Measurements from ENCODE around the gene LTBP3. TPM values are rescaled to one million over a fixed set of nuclear protein-coding genes. Genes with fewer than 3 reads are reported as not detected.

The LTBP3 gene
- total RNA-seq, 1 experiment from 2014 or later, result 166 TPM

DNA sequence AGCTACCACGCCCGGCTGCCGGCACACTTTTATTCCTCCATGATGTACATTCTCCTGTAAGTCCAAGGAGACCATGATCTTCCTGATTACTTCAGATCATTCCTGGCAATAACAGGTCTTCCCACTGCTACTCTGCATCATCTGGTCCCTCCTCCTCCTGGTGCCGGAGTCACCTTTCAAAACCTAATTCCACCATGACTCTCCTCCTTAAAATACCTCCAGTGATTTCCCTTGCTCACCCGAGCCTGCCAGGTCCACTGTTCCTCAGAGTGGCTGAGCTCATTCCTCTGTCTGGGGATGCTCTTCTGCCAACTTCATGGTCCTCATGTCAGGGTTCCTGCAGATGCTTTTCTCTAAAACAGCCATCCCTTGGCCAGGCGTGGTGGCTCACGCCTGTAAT lies 3.9 kb upstream of the LTBP3 start:
- Mint-ChIP-seq H3K9me3 (ENCODE audit: low read depth, unreplicated experiment) (no peaks in the 10 kb centered on the region), H3K4me3 (ENCODE audit: low read depth, unreplicated experiment) (no peak overlapping the region), H3K36me3 (ENCODE audit: insufficient read depth, unreplicated experiment) (peaks cover 28% of the 10 kb centered on the region), H3K27me3 (ENCODE audit: unreplicated experiment) (no peaks in the 10 kb centered on the region), H3K27ac (ENCODE audit: unreplicated experiment) (peak overlapping the region; percentile 45), H3K4me1 (ENCODE audit: low read depth, unreplicated experiment) (peaks cover 44% of the 10 kb centered on the region)
- TF ChIP-seq, protein P1, sequence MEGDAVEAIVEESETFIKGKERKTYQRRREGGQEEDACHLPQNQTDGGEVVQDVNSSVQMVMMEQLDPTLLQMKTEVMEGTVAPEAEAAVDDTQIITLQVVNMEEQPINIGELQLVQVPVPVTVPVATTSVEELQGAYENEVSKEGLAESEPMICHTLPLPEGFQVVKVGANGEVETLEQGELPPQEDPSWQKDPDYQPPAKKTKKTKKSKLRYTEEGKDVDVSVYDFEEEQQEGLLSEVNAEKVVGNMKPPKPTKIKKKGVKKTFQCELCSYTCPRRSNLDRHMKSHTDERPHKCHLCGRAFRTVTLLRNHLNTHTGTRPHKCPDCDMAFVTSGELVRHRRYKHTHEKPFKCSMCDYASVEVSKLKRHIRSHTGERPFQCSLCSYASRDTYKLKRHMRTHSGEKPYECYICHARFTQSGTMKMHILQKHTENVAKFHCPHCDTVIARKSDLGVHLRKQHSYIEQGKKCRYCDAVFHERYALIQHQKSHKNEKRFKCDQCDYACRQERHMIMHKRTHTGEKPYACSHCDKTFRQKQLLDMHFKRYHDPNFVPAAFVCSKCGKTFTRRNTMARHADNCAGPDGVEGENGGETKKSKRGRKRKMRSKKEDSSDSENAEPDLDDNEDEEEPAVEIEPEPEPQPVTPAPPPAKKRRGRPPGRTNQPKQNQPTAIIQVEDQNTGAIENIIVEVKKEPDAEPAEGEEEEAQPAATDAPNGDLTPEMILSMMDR (IDR thresholded peaks at IDR 0.05; ENCODE audit: unreplicated experiment), result no peak
- intact Hi-C loops (cut with micrococcal nuclease; ENCODE audit: unreplicated experiment), result no loop called here
- DNase-seq, result no peak
- CTCF ChIA-PET, result no interaction called here
- no TSS peak for BruUV-seq (replicated peaks)

DNA sequence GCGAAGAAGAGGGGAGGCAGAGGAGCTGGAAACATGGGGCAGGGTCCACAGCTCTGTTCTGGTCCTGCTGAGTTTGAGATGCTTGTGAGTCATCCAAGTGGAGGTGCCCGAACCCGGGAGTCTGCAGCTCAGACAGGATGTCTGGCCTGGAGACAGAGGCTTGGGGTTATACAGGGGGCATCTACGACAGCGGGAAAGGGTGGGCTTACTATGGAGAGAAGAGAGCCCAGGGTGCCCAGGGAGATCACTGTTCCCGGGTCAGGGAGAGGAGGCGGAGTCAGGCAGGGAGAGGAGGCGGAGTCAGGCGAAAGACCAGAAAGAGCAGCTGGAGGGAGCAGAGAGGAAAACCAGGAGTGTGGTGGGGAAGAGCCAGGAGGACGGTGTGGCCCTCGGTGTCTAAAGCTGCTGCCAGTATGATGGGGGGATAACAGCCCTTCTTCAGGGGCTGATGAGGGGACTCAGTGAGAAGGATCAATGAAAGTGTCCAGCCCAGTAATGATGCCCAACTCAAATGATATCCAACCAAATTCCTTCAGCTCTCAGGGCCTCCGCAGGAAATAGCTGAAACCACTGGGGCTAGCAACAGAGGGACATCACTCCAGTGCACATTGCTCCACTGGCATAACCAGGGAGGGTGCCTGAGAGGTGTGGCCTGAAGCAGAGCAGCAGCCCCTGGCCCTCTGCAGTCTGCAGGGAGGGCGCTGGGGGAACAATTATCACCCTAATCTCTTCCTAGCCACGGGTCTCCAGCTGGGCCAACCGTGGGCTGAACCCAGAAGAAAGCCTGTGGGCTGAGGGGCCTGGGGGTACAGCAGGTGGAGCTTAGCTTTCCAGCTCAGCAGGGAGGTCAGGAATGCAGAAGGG lies 2.6 kb upstream of the LTBP3 start:
- H3K9me3 Mint-ChIP-seq (ENCODE audit: low read depth, unreplicated experiment), result no peaks in the 10 kb centered on the region
- no peak for DNase-seq
- peaks cover 40% of the 10 kb centered on the region for H3K36me3 Mint-ChIP-seq (ENCODE audit: insufficient read depth, unreplicated experiment)
- CTCF ChIA-PET, result interaction anchor here (1.1 to 3.3 kb wide), 4 partner anchors 9 to 20 kb away, joined by 3 to 21 read pairs (median 6); partner anchors contain the start of genes EHBP1L1, FAM89B and ZNRD2
- TF ChIP-seq, protein P1 (IDR thresholded peaks at IDR 0.05; ENCODE audit: unreplicated experiment), result no peak
- no TSS peak for BruUV-seq (replicated peaks)
- H3K4me3 Mint-ChIP-seq (ENCODE audit: low read depth, unreplicated experiment), result peak overlapping the region; percentile 46
- H3K27ac Mint-ChIP-seq (ENCODE audit: unreplicated experiment), result peak overlapping the region; percentile 75
- intact Hi-C loops (cut with micrococcal nuclease; ENCODE audit: unreplicated experiment), result no loop called here
- H3K27me3 Mint-ChIP-seq (ENCODE audit: unreplicated experiment), result no peaks in the 10 kb centered on the region
- H3K4me1 Mint-ChIP-seq (ENCODE audit: low read depth, unreplicated experiment), result peaks cover 57% of the 10 kb centered on the region

GRCh38 chr11:65559951-65560537 lies 1.9 kb upstream of the LTBP3 start:
- no peaks in the 10 kb centered on the region for H3K27me3 Mint-ChIP-seq (ENCODE audit: unreplicated experiment)
- CTCF ChIA-PET, result interaction anchor here (0.7 to 3.3 kb wide), 5 partner anchors 10 to 35 kb away, joined by 3 to 21 read pairs (median 4); partner anchors contain the start of genes EHBP1L1, FAM89B, SCYL1 and ZNRD2
- H3K4me3 Mint-ChIP-seq (ENCODE audit: low read depth, unreplicated experiment), result peak overlapping the region; percentile 46
- no peaks in the 10 kb centered on the region for H3K9me3 Mint-ChIP-seq (ENCODE audit: low read depth, unreplicated experiment)
- no TSS peak for BruUV-seq (replicated peaks)
- peak overlapping the region; percentile 75 for H3K27ac Mint-ChIP-seq (ENCODE audit: unreplicated experiment)
- peak; percentile 63 for DNase-seq
- intact Hi-C loops (cut with micrococcal nuclease; ENCODE audit: unreplicated experiment), result no loop called here
- peaks cover 64% of the 10 kb centered on the region for H3K4me1 Mint-ChIP-seq (ENCODE audit: low read depth, unreplicated experiment)
- H3K36me3 Mint-ChIP-seq (ENCODE audit: insufficient read depth, unreplicated experiment), result peaks cover 48% of the 10 kb centered on the region
- TF ChIP-seq, protein P1 (IDR thresholded peaks at IDR 0.05; ENCODE audit: unreplicated experiment), result no peak

GRCh38 chr11:65559535-65559934 lies 1.4 kb upstream of the LTBP3 start:
- Mint-ChIP-seq H3K36me3 (ENCODE audit: insufficient read depth, unreplicated experiment) (peaks cover 53% of the 10 kb centered on the region), H3K27me3 (ENCODE audit: unreplicated experiment) (no peaks in the 10 kb centered on the region), H3K27ac (ENCODE audit: unreplicated experiment) (peak overlapping the region; percentile 75), H3K9me3 (ENCODE audit: low read depth, unreplicated experiment) (no peaks in the 10 kb centered on the region), H3K4me1 (ENCODE audit: low read depth, unreplicated experiment) (peaks cover 69% of the 10 kb centered on the region), H3K4me3 (ENCODE audit: low read depth, unreplicated experiment) (peak overlapping the region; percentile 46)
- TF ChIP-seq, protein P1 (IDR thresholded peaks at IDR 0.05; ENCODE audit: unreplicated experiment), result no peak
- CTCF ChIA-PET, result interaction anchor here (0.7 to 3.3 kb wide), 4 partner anchors 11 to 34 kb away, joined by 3 to 21 read pairs (median 6); partner anchors contain the start of genes EHBP1L1, SCYL1 and ZNRD2
- BruUV-seq (replicated peaks), result no TSS peak
- DNase-seq, result no peak
- intact Hi-C loops (cut with micrococcal nuclease; ENCODE audit: unreplicated experiment), result no loop called here
